NCI-H524 treated with DMSO at 0.1 percent for 48 hours (cell line): ENCODE measurements around the gene RPS6KA2.
"Not testable (repeated sequence)": the region's sequence is repeated elsewhere in the genome, so short reads cannot be mapped to it uniquely, and the experiment has no call there.

ENCODE experiments used
- DNase-seq: peaks from one replicate; lab custom pipeline; 2025; lab: John Stamatoyannopoulos, UW

The RPS6KA2 gene

DNA sequence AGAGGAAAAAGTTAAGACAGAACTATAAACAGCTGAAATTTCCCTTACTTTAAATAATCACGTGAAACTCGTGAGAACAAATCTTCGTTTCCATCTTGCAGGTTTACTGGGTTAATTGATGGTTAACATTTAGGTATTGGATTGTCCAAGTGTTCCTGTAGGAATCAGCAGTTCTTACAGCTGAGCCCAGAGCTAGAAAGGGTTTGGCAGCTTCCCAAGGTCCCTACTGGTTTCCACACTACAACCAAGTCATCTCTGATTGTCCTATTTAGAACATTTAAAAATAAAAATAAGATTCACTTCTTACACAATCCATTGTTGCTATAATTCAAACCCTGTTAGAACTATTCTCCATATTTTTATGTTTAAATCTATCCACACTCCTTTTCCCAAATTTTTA lies 260.1 kb downstream of the RPS6KA2 start:
- no peak for DNase-seq

DNA sequence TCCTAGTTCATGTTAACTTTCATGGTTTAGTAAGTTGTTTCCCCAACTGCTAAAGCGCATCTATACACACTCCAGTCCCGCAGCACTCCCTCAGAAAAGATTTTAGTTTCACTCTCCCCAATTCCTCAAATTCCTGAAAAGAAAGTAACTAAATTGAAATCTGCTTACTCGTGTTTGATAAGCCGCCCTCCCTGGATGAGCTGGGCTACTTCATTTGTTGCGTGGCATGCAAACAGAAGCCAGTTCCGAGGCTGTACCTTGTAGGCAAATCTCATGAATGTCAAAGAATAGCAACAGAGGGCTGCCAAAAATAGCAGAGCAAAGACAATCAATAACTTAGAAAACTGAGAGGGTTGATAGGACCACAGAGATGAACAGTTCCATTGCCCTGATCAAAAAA lies 261.2 kb downstream of the RPS6KA2 start:
- no peak for DNase-seq

DNA sequence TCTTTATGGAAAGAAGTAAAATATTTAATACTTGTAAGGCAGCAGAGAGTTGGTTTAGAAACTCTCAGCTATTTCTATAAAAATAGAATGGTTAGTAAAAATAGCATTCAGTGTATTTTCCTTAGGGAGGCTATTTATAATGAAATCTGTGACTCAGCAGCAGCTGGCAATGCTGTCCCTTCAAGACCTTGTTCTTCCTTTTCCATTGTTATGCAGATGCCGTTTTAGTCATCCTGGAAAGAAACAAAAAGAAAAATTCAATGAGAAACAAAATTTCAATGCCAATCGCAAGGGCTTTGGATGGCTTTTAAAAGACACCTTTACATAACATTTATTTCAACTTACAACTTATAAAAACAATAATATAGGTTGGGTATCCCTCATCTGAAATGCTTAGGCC lies 261.8 kb downstream of the RPS6KA2 start:
- no peak for DNase-seq

DNA sequence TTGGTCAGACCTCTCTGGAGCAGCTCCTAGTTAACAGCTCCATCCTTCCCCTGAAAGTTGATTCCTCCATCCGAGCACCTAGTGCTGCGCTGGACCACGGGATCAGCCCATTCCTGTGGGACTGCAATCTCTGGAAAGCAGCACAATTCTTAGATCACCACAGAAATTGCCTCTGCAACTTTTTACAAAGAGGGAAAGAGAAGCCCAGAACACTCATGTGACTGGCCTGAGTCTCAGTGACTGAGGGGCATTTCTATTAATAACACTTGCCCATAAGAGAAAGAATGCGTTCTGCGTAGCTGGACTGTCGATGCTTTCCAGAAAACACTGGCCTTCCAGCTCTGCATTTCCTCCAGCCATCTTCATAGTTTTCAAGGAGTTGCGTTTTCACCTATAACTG lies 262.6 kb downstream of the RPS6KA2 start:
- no peak for DNase-seq

DNA sequence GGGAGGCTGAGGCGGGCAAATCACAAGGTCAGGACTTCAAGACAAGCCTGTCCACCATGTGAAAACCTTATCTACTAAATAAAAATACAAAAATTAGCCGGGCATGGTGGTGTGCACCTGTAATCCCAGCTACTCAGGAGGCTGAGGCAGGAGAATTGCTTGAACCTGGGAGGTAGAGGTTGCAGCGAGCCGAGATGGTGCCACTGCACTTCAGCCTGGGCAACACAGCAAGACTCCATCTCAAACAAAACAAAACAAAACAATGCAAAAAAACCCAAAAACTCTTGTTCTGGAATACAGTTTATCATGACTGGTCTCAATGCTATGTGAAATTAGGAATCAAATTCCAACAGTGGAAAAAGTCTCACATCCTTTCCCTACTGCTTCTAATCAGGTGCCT lies 264.6 kb downstream of the RPS6KA2 start:
- not testable (repeated sequence) for DNase-seq

DNA sequence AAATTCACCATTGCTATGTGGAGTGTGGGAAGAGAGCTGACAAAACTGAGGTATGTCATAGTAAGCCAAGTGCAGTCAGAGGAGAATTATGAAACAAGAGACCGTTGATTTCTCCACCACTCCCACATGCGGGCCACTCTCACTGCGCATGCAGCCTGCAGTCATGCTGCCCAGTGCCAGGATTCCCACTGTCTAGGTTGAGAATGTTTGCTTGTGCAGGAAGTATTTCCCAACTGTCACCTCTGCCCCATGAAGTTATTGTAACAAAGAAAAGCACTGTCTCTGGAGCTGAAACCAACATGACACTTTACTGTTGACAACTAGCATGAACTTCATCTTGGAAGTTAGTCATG lies 266.0 kb downstream of the RPS6KA2 start:
- no peak for DNase-seq

DNA sequence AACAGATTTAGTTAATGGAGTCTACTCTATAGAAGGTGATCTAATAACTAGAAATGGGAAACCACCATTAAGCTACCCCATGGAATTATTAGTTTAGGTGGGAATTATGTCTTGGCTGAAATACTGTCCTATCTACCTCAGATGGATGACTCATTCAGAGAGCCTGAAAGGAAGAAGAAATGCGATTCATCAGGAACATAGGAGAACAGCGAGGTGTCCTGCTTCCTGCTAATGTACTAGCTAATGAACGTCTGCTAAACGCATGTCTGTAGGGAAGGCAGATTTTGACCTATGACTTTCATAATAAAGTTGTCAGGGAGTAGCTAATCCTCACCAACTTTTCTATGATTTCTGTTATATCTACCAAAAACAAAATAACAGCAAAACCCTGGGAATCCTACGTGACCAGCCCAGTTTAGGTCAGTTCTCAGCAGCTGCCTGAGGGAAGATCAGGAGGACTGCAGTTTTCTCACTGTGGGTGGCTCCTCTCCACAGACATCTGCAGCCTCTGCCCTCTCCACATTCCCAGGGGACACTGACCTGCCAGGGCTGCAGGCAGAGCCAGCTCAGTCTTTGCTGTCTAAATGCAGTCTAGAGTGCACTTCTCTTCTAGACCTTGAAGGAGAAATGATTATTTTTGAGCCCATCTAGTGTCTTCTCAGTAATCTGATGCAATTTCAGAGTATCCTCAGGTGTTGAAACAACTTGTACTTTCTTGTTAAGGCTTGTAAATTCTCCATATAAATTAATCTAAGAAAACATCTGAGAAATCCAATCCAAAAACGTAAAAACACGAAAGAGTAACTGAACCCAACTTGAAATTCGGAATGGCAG lies 266.6 kb downstream of the RPS6KA2 start:
- DNase-seq = no peak
